GM12878 (cell line): ENCODE results near the gene ZNF365. TPM values are rescaled to one million over a fixed set of nuclear protein-coding genes. Genes with fewer than 3 reads are reported as not detected.

Source experiments
- BHLHE40 ChIP-seq, 2 experiments: fragments of 450-650 bp in 1 of 2; IDR thresholded peaks; 2 replicates each; pipeline ENCODE4 v1.6.1; 2011 to 2017; ENCODE audit warnings: low read depth in 2 of 2, borderline replicate concordance in 1 of 2, improper control_type of control experiment in 1 of 2, low read length in 1 of 2, mild to moderate bottlenecking in 1 of 2
- BRCA1 ChIP-seq: IDR thresholded peaks from 2 replicates; pipeline ENCODE4 v1.6.1; 2011; ENCODE audit warnings: low read depth, low read length, improper control_type of control experiment
- EGR1 ChIP-seq, 2 experiments: IDR thresholded peaks; 1 replicate in 1 of 2; 2 replicates in 1 of 2; pipeline ENCODE4 v1.6.1; 2011 to 2012; ENCODE audit warnings: low read depth in 2 of 2, low read length in 2 of 2, borderline replicate concordance in 1 of 2, mild to moderate bottlenecking in 1 of 2, moderate library complexity in 1 of 2
- EZH2 ChIP-seq: IDR thresholded peaks from 2 replicates; pipeline ENCODE4 v1.6.1; 2012; ENCODE audit warnings: low read depth, mild to moderate bottlenecking, control low read depth, inconsistent platforms, low read length, borderline replicate concordance; ENCODE audit not compliant: control insufficient read depth
- HDAC6 ChIP-seq: fragments of 200-600 bp; sonication (generic); IDR thresholded peaks from one replicate; pipeline ENCODE4 v1.8.0; 2017; ENCODE audit warnings: antibody characterized with exemption; ENCODE audit not compliant: unreplicated experiment
- LARP7 ChIP-seq: fragments of 450-650 bp; IDR thresholded peaks from 2 replicates; pipeline ENCODE4 v1.6.1; 2017; ENCODE audit warnings: mild to moderate bottlenecking
- MEF2B ChIP-seq: fragments of 450-650 bp; IDR thresholded peaks from 2 replicates; pipeline ENCODE4 v1.6.1; 2018; ENCODE audit warnings: mild to moderate bottlenecking, moderate library complexity; ENCODE audit not compliant: partially characterized antibody, poor library complexity, severe bottlenecking
- MYC ChIP-seq: IDR thresholded peaks from 2 replicates; pipeline ENCODE4 v1.6.1; 2011; ENCODE audit warnings: mild to moderate bottlenecking, low read length, moderate library complexity, inconsistent platforms; ENCODE audit not compliant: insufficient read depth, insufficient replicate concordance, insufficient read length, severe bottlenecking
- NFYB ChIP-seq: IDR thresholded peaks from 2 replicates; pipeline ENCODE4 v1.6.1; 2011; ENCODE audit warnings: low read depth, mild to moderate bottlenecking, low read length, improper control_type of control experiment, moderate library complexity; ENCODE audit not compliant: insufficient read depth
- NR2F1 ChIP-seq: fragments of 450-650 bp; conservative IDR thresholded peaks from 2 replicates; pipeline ENCODE4 v1.6.1; 2017; ENCODE audit warnings: mild to moderate bottlenecking
- RAD51 ChIP-seq: fragments of 450-650 bp; IDR thresholded peaks from 2 replicates; pipeline ENCODE4 v1.6.1; 2016; ENCODE audit warnings: moderate library complexity, mild to moderate bottlenecking, inconsistent platforms
- RUNX3 ChIP-seq: IDR thresholded peaks from 2 replicates; pipeline ENCODE4 v1.6.1; 2012; ENCODE audit warnings: low read length, inconsistent platforms
- SPI1 ChIP-seq: IDR thresholded peaks from 2 replicates; pipeline ENCODE4 v1.6.1; 2011; ENCODE audit warnings: low read depth, mild to moderate bottlenecking, low read length, moderate library complexity, borderline replicate concordance; ENCODE audit not compliant: insufficient read depth
- SRF ChIP-seq, 2 experiments: IDR thresholded peaks; 2 replicates each; pipeline ENCODE4 v1.6.1; 2011; ENCODE audit warnings: low read depth in 2 of 2, low read length in 2 of 2, mild to moderate bottlenecking in 1 of 2, moderate library complexity in 1 of 2
- TARDBP ChIP-seq: IDR thresholded peaks from 2 replicates; pipeline ENCODE4 v1.6.1; 2016; ENCODE audit warnings: borderline replicate concordance
- WRNIP1 ChIP-seq: IDR thresholded peaks from 2 replicates; pipeline ENCODE4 v1.6.1; 2011; ENCODE audit warnings: low read depth, low read length, improper control_type of control experiment, borderline replicate concordance
- ZBTB11 ChIP-seq: fragments of 450-650 bp; formaldehyde crosslinking; IDR thresholded peaks from 2 replicates; pipeline ENCODE4 v1.5.0; 2022; ENCODE audit warnings: mild to moderate bottlenecking, missing genetic modification characterization
- ZNF207 ChIP-seq: fragments of 450-650 bp; IDR thresholded peaks from 2 replicates; pipeline ENCODE4 v1.6.1; 2014; ENCODE audit warnings: antibody characterized with exemption, mild to moderate bottlenecking, borderline replicate concordance
- ZNF24 ChIP-seq: fragments of 450-650 bp; IDR thresholded peaks from 2 replicates; pipeline ENCODE4 v1.6.1; 2017; ENCODE audit warnings: antibody characterized with exemption, mild to moderate bottlenecking
- ZNF274 ChIP-seq: IDR thresholded peaks from one replicate; pipeline ENCODE4 v1.8.0; 2011; ENCODE audit not compliant: insufficient read length, insufficient read depth
- polyA plus RNA-seq, 11 experiments: library from polyadenylated mRNA; depleted of rRNA in 4 of 11; unstranded in 6 of 11; stranded (reverse) in 5 of 11; fragments of >200 nt; fragmentation: Nextera tagmentation in 4 of 11; fragmentation: Illumina TruSeq in 1 of 11; extraction: Ambion mirVana in 4 of 11; extraction: Trizol in 1 of 11; gene quantifications; 1 replicate in 1 of 11; 2 replicates in 10 of 11; pipeline versions ENCODE4 v1.2.1 to v1.2.3, GENCODE V29; 2011 to 2016; ENCODE audit warnings: inconsistent platforms in 2 of 11, missing spikeins in 2 of 11, low read depth in 1 of 11
- total RNA-seq, 4 experiments: library from RNA; depleted of rRNA in 3 of 4; stranded (reverse); fragments of >200 nt in 3 of 4; fragmentation: Illumina TruSeq in 1 of 4; extraction: Trizol in 1 of 4; gene quantifications; 2 replicates each; pipeline versions ENCODE4 v1.2.1 to v1.2.3, GENCODE V29; 2013 to 2021
- TF ChIP-seq, protein P1 (sequence below): IDR thresholded peaks from 2 replicates; pipeline ENCODE4 v1.6.1; 2012; ENCODE audit warnings: low read depth, low read length, improper control_type of control experiment

Gene ZNF365
- total and polyA plus RNA-seq, 10 of the 15 experiments (the other 5 are each of a cell fraction or from before 2014, with no cell fraction given), result 0.08 TPM; not detected in 9

GRCh38 chr10:62437696-62438095 is 63.5 kb downstream of the ZNF365 start (continued):
- TF ChIP-seq SPI1, result no peak
- TF ChIP-seq WRNIP1, result no peak
- TF ChIP-seq MYC, result no peak
- no peak for TF ChIP-seq ZNF24
- no peak for TF ChIP-seq ZNF274
- no peak for TF ChIP-seq LARP7
- no peak for TF ChIP-seq RAD51
- TF ChIP-seq EZH2, result 0 out of 2 replicates have a peak, but pooled peaks have one; percentile 32
- TF ChIP-seq TARDBP, result no peak
- TF ChIP-seq SRF (IDR thresholded peaks at IDR 0.05; ENCODE audit: low read depth in 2 of 2, low read length in 2 of 2), result no peak
- TF ChIP-seq ZNF207, result no peak
- no peak for TF ChIP-seq NR2F1
- no peak for TF ChIP-seq MEF2B
- no peak for TF ChIP-seq EGR1 (IDR thresholded peaks at IDR 0.05; ENCODE audit: borderline replicate concordance in 1 of 2, low read depth in 2 of 2, low read length in 2 of 2)
- TF ChIP-seq HDAC6, result no peak
- TF ChIP-seq NFYB, result no peak
- TF ChIP-seq ZBTB11, result no peak
- no peak for TF ChIP-seq BRCA1
- TF ChIP-seq, protein P1, sequence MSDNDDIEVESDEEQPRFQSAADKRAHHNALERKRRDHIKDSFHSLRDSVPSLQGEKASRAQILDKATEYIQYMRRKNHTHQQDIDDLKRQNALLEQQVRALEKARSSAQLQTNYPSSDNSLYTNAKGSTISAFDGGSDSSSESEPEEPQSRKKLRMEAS, result no peak
- TF ChIP-seq BHLHE40 (IDR thresholded peaks at IDR 0.05; ENCODE audit: borderline replicate concordance in 1 of 2, low read depth in 2 of 2, low read length in 1 of 2), result no peak
- TF ChIP-seq RUNX3, result peak; percentile 80
